ENCODE measurements around the gene ZFP91. TPM values are rescaled to one million over a fixed set of nuclear protein-coding genes. Genes with fewer than 3 reads are reported as not detected.

ZFP91 gene
- total and polyA plus RNA-seq, 2 of the 13 experiments (the other 11 are each of a cell fraction or from before 2014, with no cell fraction given), result 13.5 to 38.6 TPM

- no peak for TF ChIP-seq EED (CRISPR knock-in tag; IDR thresholded peaks at IDR 0.05)
- peak; percentile 43; the same call in 1 of the 2 replicates for TF ChIP-seq CEBPG (CRISPR knock-in tag; IDR thresholded peaks at IDR 0.05)
- TF ChIP-seq, protein P1, sequence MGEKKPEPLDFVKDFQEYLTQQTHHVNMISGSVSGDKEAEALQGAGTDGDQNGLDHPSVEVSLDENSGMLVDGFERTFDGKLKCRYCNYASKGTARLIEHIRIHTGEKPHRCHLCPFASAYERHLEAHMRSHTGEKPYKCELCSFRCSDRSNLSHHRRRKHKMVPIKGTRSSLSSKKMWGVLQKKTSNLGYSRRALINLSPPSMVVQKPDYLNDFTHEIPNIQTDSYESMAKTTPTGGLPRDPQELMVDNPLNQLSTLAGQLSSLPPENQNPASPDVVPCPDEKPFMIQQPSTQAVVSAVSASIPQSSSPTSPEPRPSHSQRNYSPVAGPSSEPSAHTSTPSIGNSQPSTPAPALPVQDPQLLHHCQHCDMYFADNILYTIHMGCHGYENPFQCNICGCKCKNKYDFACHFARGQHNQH (CRISPR knock-in tag; IDR thresholded peaks at IDR 0.05), result peak; percentile 70; the same call in 1 of the 2 replicates
- no peak for TF ChIP-seq ZNF234 (CRISPR knock-in tag; conservative IDR thresholded peaks at IDR 0.05)
- peak; percentile 50 for TF ChIP-seq FOSL2 (CRISPR knock-in tag; IDR thresholded peaks at IDR 0.05)
- TF ChIP-seq AKNA (CRISPR knock-in tag; IDR thresholded peaks at IDR 0.05; ENCODE audit: borderline replicate concordance), result no peak
- TF ChIP-seq RAD21 (CRISPR knock-in tag; IDR thresholded peaks at IDR 0.05), result 0 out of 2 replicates have a peak, but pooled peaks have one; percentile 10
- TF ChIP-seq LBX2 (CRISPR knock-in tag; IDR thresholded peaks at IDR 0.05; ENCODE audit: borderline replicate concordance), result no peak
- TF ChIP-seq ZNF282 (IDR thresholded peaks at IDR 0.05; ENCODE audit: partially characterized antibody), result no peak
- no peak for TF ChIP-seq ZNF296 (CRISPR knock-in tag; conservative IDR thresholded peaks at IDR 0.05)
- TF ChIP-seq U2AF2 (IDR thresholded peaks at IDR 0.05; ENCODE audit: low read depth, low read length), result 0 out of 2 replicates have a peak, but pooled peaks have one; percentile 74
- TF ChIP-seq MLXIP (CRISPR knock-in tag; IDR thresholded peaks at IDR 0.05; ENCODE audit: borderline replicate concordance), result 0 out of 2 replicates have a peak, but pooled peaks have one; percentile 28
- no peak; the same call in 1 of the 2 replicates for TF ChIP-seq CHD2 (IDR thresholded peaks at IDR 0.05; ENCODE audit: low read depth, low read length)
- TF ChIP-seq XBP1 (CRISPR knock-in tag; IDR thresholded peaks at IDR 0.05), result no peak
- peak; percentile 93 for TF ChIP-seq USF2 (IDR thresholded peaks at IDR 0.05; ENCODE audit: low read depth, low read length)
- peak; percentile 95 for TF ChIP-seq USF2 (CRISPR knock-in tag; IDR thresholded peaks at IDR 0.05; ENCODE audit: borderline replicate concordance)
- TF ChIP-seq NCOA2 (CRISPR knock-in tag; IDR thresholded peaks at IDR 0.05), result no peak; the same call in 1 of the 2 replicates
Measured at GRCh38 chr11:58579192-58580129, 598 bp downstream of the ZFP91 start (continued).
